ENCODE results near the gene LRRC4.

Gene LRRC4

GRCh38 chr7:128030654-128031611 lies at the start of gene LRRC4:
LRRC4 (minus strand) TSS chr7:128031437; CDS start chr7:128030640, 797 bp downstream.
- ChIA-PET CTCF (interaction anchor here (0.6 to 1.7 kb wide), 3 partner anchors 11 to 323 kb away, joined by 3 to 5 read pairs (median 4); no protein-coding TSS in a partner anchor), POLR2A (interaction anchor here (0.7 to 1.4 kb wide), 3 partner anchors 9 to 304 kb away, joined by 3 to 4 read pairs (median 3); no protein-coding TSS in a partner anchor)
- Histone ChIP-seq H3K36me3 (ENCODE audit: control insufficient read depth in 2 of 2, insufficient read depth in 1 of 2, low read length in 2 of 2) (peaks cover 0 to 11% of the 10 kb centered on the region in 2 experiments; a peak in 1 of 3 replicates), H3K4me3 (ENCODE audit: low read depth, low read length) (peak within 1 kb of the TSS; percentile 51), H3K4me1 (ENCODE audit: control insufficient read depth, insufficient read depth, low read length) (no peaks in the 10 kb centered on the region; the same call in none of the 2 replicates), H3K9me3 (ENCODE audit: control insufficient read depth, insufficient read depth, low read depth, low read length) (no peaks in the 10 kb centered on the region), H3K27ac (ENCODE audit: extremely low read depth, low read depth, low read length) (no peak within 1 kb of the TSS; the same call in 1 of the 2 replicates)
- TF ChIP-seq ZNF585B (tag by site-specific recombination; IDR thresholded peaks at IDR 0.05) (no peak), ZBTB6 (tag by site-specific recombination; IDR thresholded peaks at IDR 0.05) (no peak), ZBTB10 (tag by site-specific recombination; IDR thresholded peaks at IDR 0.05) (no peak), ZNF624 (tag by site-specific recombination; IDR thresholded peaks at IDR 0.05) (no peak), ZNF660 (tag by site-specific recombination; IDR thresholded peaks at IDR 0.05) (peak; percentile 44; the same call in 1 of the 2 replicates), ZNF76 (tag by site-specific recombination; IDR thresholded peaks at IDR 0.05; ENCODE audit: borderline replicate concordance, low read depth) (no peak), ZNF350 (tag by site-specific recombination; IDR thresholded peaks at IDR 0.05) (no peak), PBX3 (CRISPR knock-in tag; IDR thresholded peaks at IDR 0.05) (no peak), ZNF501 (tag by site-specific recombination; IDR thresholded peaks at IDR 0.05) (no peak), ZNF335 (tag by site-specific recombination; conservative IDR thresholded peaks at IDR 0.05) (peak; percentile 74), ZNF837 (tag by site-specific recombination; IDR thresholded peaks at IDR 0.05) (no peak)
- TF ChIP-seq, protein P1, sequence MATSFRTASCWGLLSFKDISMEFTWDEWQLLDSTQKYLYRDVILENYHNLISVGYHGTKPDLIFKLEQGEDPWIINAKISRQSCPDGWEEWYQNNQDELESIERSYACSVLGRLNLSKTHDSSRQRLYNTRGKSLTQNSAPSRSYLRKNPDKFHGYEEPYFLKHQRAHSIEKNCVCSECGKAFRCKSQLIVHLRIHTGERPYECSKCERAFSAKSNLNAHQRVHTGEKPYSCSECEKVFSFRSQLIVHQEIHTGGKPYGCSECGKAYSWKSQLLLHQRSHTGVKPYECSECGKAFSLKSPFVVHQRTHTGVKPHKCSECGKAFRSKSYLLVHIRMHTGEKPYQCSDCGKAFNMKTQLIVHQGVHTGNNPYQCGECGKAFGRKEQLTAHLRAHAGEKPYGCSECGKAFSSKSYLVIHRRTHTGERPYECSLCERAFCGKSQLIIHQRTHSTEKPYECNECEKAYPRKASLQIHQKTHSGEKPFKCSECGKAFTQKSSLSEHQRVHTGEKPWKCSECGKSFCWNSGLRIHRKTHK (tag by site-specific recombination; IDR thresholded peaks at IDR 0.05): no peak
- TF ChIP-seq, protein P2, sequence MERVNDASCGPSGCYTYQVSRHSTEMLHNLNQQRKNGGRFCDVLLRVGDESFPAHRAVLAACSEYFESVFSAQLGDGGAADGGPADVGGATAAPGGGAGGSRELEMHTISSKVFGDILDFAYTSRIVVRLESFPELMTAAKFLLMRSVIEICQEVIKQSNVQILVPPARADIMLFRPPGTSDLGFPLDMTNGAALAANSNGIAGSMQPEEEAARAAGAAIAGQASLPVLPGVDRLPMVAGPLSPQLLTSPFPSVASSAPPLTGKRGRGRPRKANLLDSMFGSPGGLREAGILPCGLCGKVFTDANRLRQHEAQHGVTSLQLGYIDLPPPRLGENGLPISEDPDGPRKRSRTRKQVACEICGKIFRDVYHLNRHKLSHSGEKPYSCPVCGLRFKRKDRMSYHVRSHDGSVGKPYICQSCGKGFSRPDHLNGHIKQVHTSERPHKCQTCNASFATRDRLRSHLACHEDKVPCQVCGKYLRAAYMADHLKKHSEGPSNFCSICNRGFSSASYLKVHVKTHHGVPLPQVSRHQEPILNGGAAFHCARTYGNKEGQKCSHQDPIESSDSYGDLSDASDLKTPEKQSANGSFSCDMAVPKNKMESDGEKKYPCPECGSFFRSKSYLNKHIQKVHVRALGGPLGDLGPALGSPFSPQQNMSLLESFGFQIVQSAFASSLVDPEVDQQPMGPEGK (tag by site-specific recombination; IDR thresholded peaks at IDR 0.05): 0 out of 2 replicates have a peak, but pooled peaks have one; percentile 21
- TF ChIP-seq, protein P3, sequence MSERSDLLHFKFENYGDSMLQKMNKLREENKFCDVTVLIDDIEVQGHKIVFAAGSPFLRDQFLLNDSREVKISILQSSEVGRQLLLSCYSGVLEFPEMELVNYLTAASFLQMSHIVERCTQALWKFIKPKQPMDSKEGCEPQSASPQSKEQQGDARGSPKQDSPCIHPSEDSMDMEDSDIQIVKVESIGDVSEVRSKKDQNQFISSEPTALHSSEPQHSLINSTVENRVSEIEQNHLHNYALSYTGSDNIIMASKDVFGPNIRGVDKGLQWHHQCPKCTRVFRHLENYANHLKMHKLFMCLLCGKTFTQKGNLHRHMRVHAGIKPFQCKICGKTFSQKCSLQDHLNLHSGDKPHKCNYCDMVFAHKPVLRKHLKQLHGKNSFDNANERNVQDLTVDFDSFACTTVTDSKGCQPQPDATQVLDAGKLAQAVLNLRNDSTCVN (tag by site-specific recombination; optimal IDR thresholded peaks at IDR 0.05): peak; percentile 66
- TF ChIP-seq, protein P4, sequence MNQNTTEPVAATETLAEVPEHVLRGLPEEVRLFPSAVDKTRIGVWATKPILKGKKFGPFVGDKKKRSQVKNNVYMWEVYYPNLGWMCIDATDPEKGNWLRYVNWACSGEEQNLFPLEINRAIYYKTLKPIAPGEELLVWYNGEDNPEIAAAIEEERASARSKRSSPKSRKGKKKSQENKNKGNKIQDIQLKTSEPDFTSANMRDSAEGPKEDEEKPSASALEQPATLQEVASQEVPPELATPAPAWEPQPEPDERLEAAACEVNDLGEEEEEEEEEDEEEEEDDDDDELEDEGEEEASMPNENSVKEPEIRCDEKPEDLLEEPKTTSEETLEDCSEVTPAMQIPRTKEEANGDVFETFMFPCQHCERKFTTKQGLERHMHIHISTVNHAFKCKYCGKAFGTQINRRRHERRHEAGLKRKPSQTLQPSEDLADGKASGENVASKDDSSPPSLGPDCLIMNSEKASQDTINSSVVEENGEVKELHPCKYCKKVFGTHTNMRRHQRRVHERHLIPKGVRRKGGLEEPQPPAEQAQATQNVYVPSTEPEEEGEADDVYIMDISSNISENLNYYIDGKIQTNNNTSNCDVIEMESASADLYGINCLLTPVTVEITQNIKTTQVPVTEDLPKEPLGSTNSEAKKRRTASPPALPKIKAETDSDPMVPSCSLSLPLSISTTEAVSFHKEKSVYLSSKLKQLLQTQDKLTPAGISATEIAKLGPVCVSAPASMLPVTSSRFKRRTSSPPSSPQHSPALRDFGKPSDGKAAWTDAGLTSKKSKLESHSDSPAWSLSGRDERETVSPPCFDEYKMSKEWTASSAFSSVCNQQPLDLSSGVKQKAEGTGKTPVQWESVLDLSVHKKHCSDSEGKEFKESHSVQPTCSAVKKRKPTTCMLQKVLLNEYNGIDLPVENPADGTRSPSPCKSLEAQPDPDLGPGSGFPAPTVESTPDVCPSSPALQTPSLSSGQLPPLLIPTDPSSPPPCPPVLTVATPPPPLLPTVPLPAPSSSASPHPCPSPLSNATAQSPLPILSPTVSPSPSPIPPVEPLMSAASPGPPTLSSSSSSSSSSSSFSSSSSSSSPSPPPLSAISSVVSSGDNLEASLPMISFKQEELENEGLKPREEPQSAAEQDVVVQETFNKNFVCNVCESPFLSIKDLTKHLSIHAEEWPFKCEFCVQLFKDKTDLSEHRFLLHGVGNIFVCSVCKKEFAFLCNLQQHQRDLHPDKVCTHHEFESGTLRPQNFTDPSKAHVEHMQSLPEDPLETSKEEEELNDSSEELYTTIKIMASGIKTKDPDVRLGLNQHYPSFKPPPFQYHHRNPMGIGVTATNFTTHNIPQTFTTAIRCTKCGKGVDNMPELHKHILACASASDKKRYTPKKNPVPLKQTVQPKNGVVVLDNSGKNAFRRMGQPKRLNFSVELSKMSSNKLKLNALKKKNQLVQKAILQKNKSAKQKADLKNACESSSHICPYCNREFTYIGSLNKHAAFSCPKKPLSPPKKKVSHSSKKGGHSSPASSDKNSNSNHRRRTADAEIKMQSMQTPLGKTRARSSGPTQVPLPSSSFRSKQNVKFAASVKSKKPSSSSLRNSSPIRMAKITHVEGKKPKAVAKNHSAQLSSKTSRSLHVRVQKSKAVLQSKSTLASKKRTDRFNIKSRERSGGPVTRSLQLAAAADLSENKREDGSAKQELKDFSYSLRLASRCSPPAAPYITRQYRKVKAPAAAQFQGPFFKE (tag by site-specific recombination; IDR thresholded peaks at IDR 0.05; ENCODE audit: borderline replicate concordance): no peak
- TF ChIP-seq, protein P5, sequence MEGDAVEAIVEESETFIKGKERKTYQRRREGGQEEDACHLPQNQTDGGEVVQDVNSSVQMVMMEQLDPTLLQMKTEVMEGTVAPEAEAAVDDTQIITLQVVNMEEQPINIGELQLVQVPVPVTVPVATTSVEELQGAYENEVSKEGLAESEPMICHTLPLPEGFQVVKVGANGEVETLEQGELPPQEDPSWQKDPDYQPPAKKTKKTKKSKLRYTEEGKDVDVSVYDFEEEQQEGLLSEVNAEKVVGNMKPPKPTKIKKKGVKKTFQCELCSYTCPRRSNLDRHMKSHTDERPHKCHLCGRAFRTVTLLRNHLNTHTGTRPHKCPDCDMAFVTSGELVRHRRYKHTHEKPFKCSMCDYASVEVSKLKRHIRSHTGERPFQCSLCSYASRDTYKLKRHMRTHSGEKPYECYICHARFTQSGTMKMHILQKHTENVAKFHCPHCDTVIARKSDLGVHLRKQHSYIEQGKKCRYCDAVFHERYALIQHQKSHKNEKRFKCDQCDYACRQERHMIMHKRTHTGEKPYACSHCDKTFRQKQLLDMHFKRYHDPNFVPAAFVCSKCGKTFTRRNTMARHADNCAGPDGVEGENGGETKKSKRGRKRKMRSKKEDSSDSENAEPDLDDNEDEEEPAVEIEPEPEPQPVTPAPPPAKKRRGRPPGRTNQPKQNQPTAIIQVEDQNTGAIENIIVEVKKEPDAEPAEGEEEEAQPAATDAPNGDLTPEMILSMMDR (tag by site-specific recombination; IDR thresholded peaks at IDR 0.05): peak; percentile 42; the same call in 1 of the 2 replicates

Data from HEK293 (cell line).